GM12874 (cell line): ENCODE data around the gene GNAT1.

Source experiments
- TF ChIP-seq, protein P1 (sequence below): IDR thresholded peaks from 2 replicates; pipeline ENCODE4 v1.5.1; 2011; ENCODE audit warnings: low read depth, mild to moderate bottlenecking, control low read depth, low read length, moderate library complexity; ENCODE audit not compliant: insufficient read depth

GNAT1 gene

DNA sequence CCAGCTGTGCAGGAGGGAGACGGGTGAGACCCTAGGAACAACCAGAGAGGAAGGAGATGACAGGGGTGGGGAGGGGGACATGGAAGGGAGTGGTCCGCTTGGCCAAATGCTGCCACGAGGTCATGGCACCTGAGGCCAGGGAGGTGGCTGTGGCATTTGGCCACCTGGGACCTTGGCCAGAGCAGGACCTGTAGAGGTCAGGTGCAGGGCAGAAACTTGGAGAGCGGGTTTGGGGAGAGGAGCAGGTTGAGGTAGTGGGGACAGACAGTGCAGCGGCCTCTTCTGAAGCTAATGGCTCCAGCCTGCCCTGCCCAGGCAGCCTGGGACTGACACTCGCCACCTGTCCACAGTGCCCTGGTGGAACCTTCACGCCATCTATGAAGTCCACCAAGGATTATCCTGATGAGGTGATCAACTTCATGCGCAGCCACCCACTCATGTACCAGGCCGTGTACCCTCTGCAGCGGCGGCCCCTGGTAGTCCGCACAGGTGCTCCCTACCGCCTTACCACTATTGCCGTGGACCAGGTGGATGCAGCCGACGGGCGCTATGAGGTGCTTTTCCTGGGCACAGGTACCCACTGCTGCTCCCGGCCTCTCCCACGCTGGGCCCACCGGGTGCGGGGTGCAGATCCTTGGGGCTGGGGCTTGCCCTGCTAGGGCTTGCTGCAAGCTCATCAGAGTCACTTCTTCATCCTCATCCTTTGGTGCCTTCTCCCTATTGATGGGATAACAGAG lies 7.0 kb upstream of the GNAT1 start:
- TF ChIP-seq, protein P1, sequence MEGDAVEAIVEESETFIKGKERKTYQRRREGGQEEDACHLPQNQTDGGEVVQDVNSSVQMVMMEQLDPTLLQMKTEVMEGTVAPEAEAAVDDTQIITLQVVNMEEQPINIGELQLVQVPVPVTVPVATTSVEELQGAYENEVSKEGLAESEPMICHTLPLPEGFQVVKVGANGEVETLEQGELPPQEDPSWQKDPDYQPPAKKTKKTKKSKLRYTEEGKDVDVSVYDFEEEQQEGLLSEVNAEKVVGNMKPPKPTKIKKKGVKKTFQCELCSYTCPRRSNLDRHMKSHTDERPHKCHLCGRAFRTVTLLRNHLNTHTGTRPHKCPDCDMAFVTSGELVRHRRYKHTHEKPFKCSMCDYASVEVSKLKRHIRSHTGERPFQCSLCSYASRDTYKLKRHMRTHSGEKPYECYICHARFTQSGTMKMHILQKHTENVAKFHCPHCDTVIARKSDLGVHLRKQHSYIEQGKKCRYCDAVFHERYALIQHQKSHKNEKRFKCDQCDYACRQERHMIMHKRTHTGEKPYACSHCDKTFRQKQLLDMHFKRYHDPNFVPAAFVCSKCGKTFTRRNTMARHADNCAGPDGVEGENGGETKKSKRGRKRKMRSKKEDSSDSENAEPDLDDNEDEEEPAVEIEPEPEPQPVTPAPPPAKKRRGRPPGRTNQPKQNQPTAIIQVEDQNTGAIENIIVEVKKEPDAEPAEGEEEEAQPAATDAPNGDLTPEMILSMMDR = no peak

DNA sequence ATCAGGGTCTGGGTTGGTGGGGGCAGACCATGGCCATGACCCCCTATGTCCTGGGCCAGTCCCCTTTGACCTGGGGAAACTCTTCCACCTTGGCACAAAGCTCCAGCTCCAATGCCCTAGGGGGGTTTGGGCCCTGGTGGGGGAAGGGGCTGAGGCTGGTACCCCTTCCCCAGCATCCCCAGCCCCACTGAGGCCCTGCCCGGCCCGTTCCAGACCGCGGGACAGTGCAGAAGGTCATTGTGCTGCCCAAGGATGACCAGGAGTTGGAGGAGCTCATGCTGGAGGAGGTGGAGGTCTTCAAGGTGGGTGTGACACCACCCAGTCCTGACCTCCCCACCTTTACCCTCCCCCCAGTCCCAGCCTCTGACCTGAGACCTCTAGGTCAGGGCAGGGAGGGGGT lies 6.2 kb upstream of the GNAT1 start:
- TF ChIP-seq, protein P1 = no peak

DNA sequence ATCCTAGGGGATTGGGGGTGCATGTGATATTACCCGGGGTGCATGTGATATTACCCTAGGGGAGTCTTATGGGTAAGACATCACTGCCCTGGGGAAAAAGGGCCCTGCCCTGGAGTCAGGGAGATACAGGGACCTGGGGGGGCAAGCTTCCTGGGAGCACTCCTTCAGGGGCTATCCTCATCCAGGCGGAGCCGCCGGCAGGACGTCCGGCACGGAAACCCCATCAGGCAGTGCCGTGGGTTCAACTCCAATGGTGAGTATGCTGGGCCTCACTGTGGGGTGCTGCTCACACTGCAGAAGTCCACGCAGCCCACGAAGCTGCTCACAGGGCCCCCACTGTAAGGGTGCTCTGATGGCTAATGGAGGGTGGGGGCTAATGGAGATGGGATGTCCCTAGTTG lies 5.3 kb upstream of the GNAT1 start:
- TF ChIP-seq, protein P1 = no peak

DNA sequence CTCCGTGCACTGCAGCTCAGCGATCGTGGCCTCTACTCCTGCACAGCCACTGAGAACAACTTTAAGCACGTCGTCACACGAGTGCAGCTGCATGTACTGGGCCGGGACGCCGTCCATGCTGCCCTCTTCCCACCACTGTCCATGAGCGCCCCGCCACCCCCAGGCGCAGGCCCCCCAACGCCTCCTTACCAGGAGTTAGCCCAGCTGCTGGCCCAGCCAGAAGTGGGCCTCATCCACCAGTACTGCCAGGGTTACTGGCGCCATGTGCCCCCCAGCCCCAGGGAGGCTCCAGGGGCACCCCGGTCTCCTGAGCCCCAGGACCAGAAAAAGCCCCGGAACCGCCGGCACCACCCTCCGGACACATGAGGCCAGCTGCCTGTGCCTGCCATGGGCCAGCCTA lies 3.7 kb upstream of the GNAT1 start:
- TF ChIP-seq, protein P1 = no peak

DNA sequence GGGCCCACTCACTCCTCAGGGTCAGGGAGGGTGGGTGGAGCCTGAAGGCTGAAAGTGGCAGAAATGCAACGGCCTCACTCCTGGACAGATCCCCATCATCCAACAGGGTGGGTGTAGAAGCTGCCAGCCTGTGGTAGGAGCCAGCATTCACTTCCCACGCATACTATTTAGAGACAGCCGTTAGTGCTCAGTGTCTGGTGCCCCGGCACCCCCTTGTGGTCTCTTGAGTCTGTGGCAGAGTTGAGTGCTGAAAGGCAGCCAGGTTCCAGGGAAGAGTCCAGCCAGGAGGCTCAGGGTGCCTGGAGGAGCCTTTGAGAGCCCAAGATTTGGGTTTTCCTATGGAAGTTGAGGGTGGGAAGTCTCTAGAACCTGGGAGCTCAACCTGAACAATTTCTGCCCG lies 2.1 kb upstream of the GNAT1 start:
- TF ChIP-seq, protein P1 = peak; percentile 65

DNA sequence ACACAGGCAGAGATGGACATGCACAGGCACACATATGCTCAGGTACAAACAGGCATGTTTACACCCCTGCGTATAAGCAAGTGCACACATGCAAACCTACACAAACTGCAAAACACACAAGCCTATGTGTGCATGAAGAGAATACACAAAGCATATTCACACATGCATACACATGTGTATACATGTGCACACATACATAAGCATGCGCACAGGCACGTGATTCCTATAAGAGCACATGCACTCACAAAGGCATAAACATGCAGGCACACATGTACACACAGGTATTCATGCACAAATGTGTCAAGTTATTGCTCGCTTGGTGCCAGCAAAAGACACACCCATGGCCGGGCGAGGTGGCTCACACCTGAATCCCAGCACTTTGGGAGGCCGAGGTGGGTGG lies 1.4 kb upstream of the GNAT1 start:
- TF ChIP-seq, protein P1 = no peak

DNA sequence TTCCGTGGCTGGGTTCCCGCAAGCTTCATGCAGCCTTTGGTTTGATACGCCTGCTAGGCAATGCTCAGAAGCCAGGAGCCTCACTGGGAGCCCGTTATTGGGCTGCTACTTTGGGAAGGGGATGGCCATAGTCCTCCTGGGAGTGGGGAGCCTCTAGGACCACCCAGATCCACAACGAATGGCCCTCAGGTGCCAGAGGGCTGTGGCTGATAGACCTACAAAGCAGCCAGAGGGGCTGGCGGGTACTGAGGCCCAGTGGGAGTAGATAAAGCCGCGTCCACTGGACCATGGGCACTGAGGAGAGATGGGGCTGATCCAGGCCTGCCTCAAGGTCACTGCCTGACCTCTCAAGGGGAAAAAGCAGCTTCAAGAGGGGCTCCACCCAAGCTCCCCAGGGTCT lies 714 bp downstream of the GNAT1 start:
- TF ChIP-seq, protein P1 = no peak

DNA sequence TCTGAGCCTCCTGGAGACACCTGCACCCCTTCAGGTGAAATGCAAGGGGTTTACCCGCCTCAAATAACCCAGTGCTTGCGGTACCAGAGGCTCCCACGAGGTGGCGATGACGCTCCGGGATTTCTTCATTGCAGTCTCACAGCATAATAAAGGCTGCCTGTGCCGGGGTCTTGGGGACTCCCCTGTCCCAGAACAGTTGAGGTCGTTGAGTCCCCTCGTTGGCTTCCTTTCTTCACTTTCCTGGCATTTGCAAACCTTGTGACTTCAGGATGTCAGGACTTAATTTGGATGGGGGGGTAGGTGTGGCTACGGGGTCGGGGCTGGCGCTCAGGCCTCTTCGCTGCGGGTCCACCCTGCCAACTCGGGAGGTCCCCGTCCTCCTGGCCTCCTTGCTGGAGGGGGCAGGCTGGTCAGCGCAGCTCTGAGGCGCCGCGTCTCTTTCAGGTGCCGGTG lies 1.3 kb downstream of the GNAT1 start:
- TF ChIP-seq, protein P1 = peak; percentile 87
